GM12878 (cell line): Measurements from ENCODE around the gene SLC45A1. TPM values are rescaled to one million over a fixed set of nuclear protein-coding genes. Genes with fewer than 3 reads are reported as not detected.

Experiments
- DPF2 ChIP-seq: fragments of 450-650 bp; IDR thresholded peaks from 2 replicates; pipeline ENCODE4 v1.6.1; 2017; ENCODE audit warnings: mild to moderate bottlenecking
- EED ChIP-seq: sonication (generic); IDR thresholded peaks from 2 replicates; pipeline ENCODE4 v1.6.1; 2016; ENCODE audit warnings: antibody characterized with exemption, low read depth
- ELK1 ChIP-seq: IDR thresholded peaks from 2 replicates; pipeline ENCODE4 v1.6.1; 2012; ENCODE audit warnings: low read depth, low read length, improper control_type of control experiment
- FOXK2 ChIP-seq: fragments of 450-650 bp; IDR thresholded peaks from 2 replicates; pipeline ENCODE4 v1.6.1; 2017; ENCODE audit warnings: mild to moderate bottlenecking, moderate library complexity
- GABPA ChIP-seq: IDR thresholded peaks from 2 replicates; pipeline ENCODE4 v1.6.1; 2014; ENCODE audit warnings: antibody characterized with exemption, low read depth, mild to moderate bottlenecking, inconsistent platforms
- IKZF1 ChIP-seq: fragments of 450-650 bp; conservative IDR thresholded peaks from 2 replicates; pipeline ENCODE4 v1.6.1; 2017; ENCODE audit warnings: antibody characterized with exemption, mild to moderate bottlenecking
- KDM1A ChIP-seq: fragments of 200-600 bp; sonication (generic); IDR thresholded peaks from 2 replicates; pipeline ENCODE4 v1.6.1; 2016; ENCODE audit warnings: borderline replicate concordance
- MTA2 ChIP-seq: fragments of 450-650 bp; IDR thresholded peaks from 2 replicates; pipeline ENCODE4 v1.6.1; 2016; ENCODE audit warnings: low read depth, mild to moderate bottlenecking, moderate library complexity
- MYB ChIP-seq: fragments of 150-350 bp; IDR thresholded peaks from 2 replicates; pipeline ENCODE4 v1.6.1; 2014; ENCODE audit warnings: mild to moderate bottlenecking, low read depth, low read length, borderline replicate concordance
- NBN ChIP-seq: fragments of 450-650 bp; IDR thresholded peaks from 2 replicates; pipeline ENCODE4 v1.6.1; 2016
- NFXL1 ChIP-seq: fragments of 450-650 bp; IDR thresholded peaks from 2 replicates; pipeline ENCODE4 v1.6.1; 2017; ENCODE audit warnings: antibody characterized with exemption, mild to moderate bottlenecking, borderline replicate concordance
- NFYA ChIP-seq: IDR thresholded peaks from 2 replicates; pipeline ENCODE4 v1.6.1; 2011; ENCODE audit warnings: low read depth, mild to moderate bottlenecking, low read length, improper control_type of control experiment, borderline replicate concordance
- NFYB ChIP-seq: IDR thresholded peaks from 2 replicates; pipeline ENCODE4 v1.6.1; 2011; ENCODE audit warnings: low read depth, mild to moderate bottlenecking, low read length, improper control_type of control experiment, moderate library complexity; ENCODE audit not compliant: insufficient read depth
- NRF1 ChIP-seq: conservative IDR thresholded peaks from 2 replicates; pipeline ENCODE4 v1.6.1; 2011; ENCODE audit warnings: mild to moderate bottlenecking, low read depth, low read length, improper control_type of control experiment
- PKNOX1 ChIP-seq: fragments of 450-650 bp; IDR thresholded peaks from 2 replicates; pipeline ENCODE4 v1.6.1; 2016; ENCODE audit warnings: mild to moderate bottlenecking
- POLR2A ChIP-seq: IDR thresholded peaks from 2 replicates; pipeline ENCODE4 v1.6.1; 2011; ENCODE audit warnings: low read depth, mild to moderate bottlenecking, low read length
- POLR2AphosphoS2 ChIP-seq: IDR thresholded peaks from 2 replicates; pipeline ENCODE4 v1.6.1; 2011; ENCODE audit warnings: low read depth, mild to moderate bottlenecking, low read length, improper control_type of control experiment, moderate library complexity
- POU2F2 ChIP-seq: IDR thresholded peaks from 3 replicates; pipeline ENCODE4 v1.6.1; 2011; ENCODE audit warnings: low read depth, mild to moderate bottlenecking, low read length, borderline replicate concordance
- RB1 ChIP-seq: fragments of 450-650 bp; formaldehyde crosslinking; IDR thresholded peaks from 2 replicates; pipeline ENCODE4 v1.6.1; 2017; ENCODE audit warnings: mild to moderate bottlenecking, borderline replicate concordance
- SIN3A ChIP-seq: IDR thresholded peaks from 2 replicates; pipeline ENCODE4 v1.6.1; 2012; ENCODE audit warnings: low read depth, low read length, improper control_type of control experiment
- SIX5 ChIP-seq: IDR thresholded peaks from 2 replicates; pipeline ENCODE4 v1.6.1; 2011; ENCODE audit warnings: mild to moderate bottlenecking, low read depth, low read length, moderate library complexity; ENCODE audit not compliant: severe bottlenecking
- SMAD1 ChIP-seq: fragments of 450-650 bp; IDR thresholded peaks from 2 replicates; pipeline ENCODE4 v1.6.1; 2018; ENCODE audit warnings: mild to moderate bottlenecking, low read depth; ENCODE audit not compliant: partially characterized antibody
- SMAD5 ChIP-seq: IDR thresholded peaks from 2 replicates; pipeline ENCODE4 v1.6.1; 2016; ENCODE audit warnings: antibody characterized with exemption, low read depth
- SMARCA5 ChIP-seq: fragments of 450-650 bp; IDR thresholded peaks from 2 replicates; pipeline ENCODE4 v1.6.1; 2017; ENCODE audit warnings: mild to moderate bottlenecking
- SMC3 ChIP-seq: IDR thresholded peaks from 2 replicates; pipeline ENCODE4 v1.6.1; 2011; ENCODE audit warnings: low read length, improper control_type of control experiment, borderline replicate concordance
- YY1 ChIP-seq: IDR thresholded peaks from 2 replicates; pipeline ENCODE4 v1.6.1; 2011; ENCODE audit warnings: low read depth, mild to moderate bottlenecking, low read length
- ZNF384 ChIP-seq: IDR thresholded peaks from 2 replicates; pipeline ENCODE4 v1.6.1; 2012; ENCODE audit warnings: low read depth, mild to moderate bottlenecking, low read length, improper control_type of control experiment, borderline replicate concordance
- polyA plus RNA-seq, 11 experiments: library from polyadenylated mRNA; depleted of rRNA in 4 of 11; unstranded in 6 of 11; stranded (reverse) in 5 of 11; fragments of >200 nt; fragmentation: Nextera tagmentation in 4 of 11; fragmentation: Illumina TruSeq in 1 of 11; extraction: Ambion mirVana in 4 of 11; extraction: Trizol in 1 of 11; gene quantifications; 1 replicate in 1 of 11; 2 replicates in 10 of 11; pipeline versions ENCODE4 v1.2.1 to v1.2.3, GENCODE V29; 2011 to 2016; ENCODE audit warnings: inconsistent platforms in 2 of 11, missing spikeins in 2 of 11, low read depth in 1 of 11
- total RNA-seq, 4 experiments: library from RNA; depleted of rRNA in 3 of 4; stranded (reverse); fragments of >200 nt in 3 of 4; fragmentation: Illumina TruSeq in 1 of 4; extraction: Trizol in 1 of 4; gene quantifications; 2 replicates each; pipeline versions ENCODE4 v1.2.1 to v1.2.3, GENCODE V29; 2013 to 2021
- TF ChIP-seq, protein P1 (sequence below): fragments of 450-650 bp; IDR thresholded peaks from 2 replicates; pipeline ENCODE4 v1.6.1; 2016; ENCODE audit warnings: mild to moderate bottlenecking
- TF ChIP-seq, protein P2 (sequence below): fragments of 450-650 bp; IDR thresholded peaks from 2 replicates; pipeline ENCODE4 v1.6.1; 2017; ENCODE audit warnings: borderline replicate concordance

The SLC45A1 gene
- total and polyA plus RNA-seq, 10 of the 15 experiments (the other 5 are each of a cell fraction or from before 2014, with no cell fraction given) = 0.07 to 0.23 (median 0.13) TPM; not detected in 6

DNA sequence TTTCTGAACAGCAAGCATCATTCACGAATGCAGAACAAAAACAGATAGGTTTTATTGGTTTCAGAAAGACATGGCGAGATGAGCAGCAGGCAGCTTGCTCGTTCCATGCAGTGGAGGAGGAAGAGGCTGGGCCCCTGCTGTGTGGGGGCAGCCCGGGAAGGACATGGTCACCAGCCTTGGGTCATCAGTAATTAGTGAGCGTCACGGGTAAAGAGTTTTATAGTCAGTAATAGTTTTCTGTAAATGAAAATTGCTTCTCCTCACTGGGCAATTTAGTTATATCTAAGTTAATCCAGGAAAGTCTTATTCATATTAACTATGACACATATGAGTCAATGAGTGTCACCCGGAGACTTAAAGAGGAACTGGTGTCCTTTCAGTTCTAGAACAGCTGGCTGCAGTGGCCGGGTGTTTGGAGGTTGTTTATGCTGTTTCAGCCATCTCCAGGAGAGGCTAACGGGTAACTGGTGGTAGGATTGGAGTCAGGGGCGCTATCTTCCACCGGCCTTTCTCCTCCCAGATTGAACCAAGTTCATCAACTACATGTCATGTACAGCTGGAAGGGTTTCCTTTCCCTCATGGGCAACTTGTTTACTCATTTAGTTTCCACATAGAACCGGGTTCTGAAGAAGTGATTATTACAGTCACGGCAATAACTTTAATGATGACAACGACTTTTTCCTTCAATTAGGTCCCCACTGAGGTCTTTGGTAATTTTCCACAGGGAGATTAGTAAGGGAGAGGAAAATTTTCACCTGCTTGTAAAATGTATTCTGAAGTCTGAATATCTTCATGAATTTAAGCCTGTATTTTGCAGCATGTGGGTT, 34.6 kb upstream of the SLC45A1 start (continued):
- TF ChIP-seq NFYA = no peak
- TF ChIP-seq PKNOX1 = peak; percentile 35; the same call in 1 of the 2 replicates
- 0 out of 2 replicates have a peak, but pooled peaks have one; percentile 50 for TF ChIP-seq YY1
- TF ChIP-seq, protein P1, sequence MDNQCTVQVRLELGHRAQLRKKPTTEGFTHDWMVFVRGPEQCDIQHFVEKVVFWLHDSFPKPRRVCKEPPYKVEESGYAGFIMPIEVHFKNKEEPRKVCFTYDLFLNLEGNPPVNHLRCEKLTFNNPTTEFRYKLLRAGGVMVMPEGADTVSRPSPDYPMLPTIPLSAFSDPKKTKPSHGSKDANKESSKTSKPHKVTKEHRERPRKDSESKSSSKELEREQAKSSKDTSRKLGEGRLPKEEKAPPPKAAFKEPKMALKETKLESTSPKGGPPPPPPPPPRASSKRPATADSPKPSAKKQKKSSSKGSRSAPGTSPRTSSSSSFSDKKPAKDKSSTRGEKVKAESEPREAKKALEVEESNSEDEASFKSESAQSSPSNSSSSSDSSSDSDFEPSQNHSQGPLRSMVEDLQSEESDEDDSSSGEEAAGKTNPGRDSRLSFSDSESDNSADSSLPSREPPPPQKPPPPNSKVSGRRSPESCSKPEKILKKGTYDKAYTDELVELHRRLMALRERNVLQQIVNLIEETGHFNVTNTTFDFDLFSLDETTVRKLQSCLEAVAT = no peak
- TF ChIP-seq SMC3 = no peak
- TF ChIP-seq SMAD1 = no peak
- peak; percentile 66 for TF ChIP-seq POLR2A
- TF ChIP-seq SIX5 = no peak
- TF ChIP-seq NFYB = no peak
- TF ChIP-seq IKZF1 = peak; percentile 63
- no peak for TF ChIP-seq GABPA
- no peak for TF ChIP-seq NFXL1
- TF ChIP-seq SMARCA5 = no peak
- TF ChIP-seq POLR2AphosphoS2 = no peak
- TF ChIP-seq SIN3A = no peak
- TF ChIP-seq ZNF384 = no peak
- peak; percentile 76; the same call in 2 of the 3 replicates for TF ChIP-seq POU2F2
- peak; percentile 54; the same call in 1 of the 2 replicates for TF ChIP-seq NBN
- TF ChIP-seq, protein P2, sequence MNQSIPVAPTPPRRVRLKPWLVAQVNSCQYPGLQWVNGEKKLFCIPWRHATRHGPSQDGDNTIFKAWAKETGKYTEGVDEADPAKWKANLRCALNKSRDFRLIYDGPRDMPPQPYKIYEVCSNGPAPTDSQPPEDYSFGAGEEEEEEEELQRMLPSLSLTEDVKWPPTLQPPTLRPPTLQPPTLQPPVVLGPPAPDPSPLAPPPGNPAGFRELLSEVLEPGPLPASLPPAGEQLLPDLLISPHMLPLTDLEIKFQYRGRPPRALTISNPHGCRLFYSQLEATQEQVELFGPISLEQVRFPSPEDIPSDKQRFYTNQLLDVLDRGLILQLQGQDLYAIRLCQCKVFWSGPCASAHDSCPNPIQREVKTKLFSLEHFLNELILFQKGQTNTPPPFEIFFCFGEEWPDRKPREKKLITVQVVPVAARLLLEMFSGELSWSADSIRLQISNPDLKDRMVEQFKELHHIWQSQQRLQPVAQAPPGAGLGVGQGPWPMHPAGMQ = no peak
- TF ChIP-seq ELK1 = no peak
- no peak for TF ChIP-seq KDM1A
- TF ChIP-seq MTA2 = peak; percentile 89
- TF ChIP-seq NRF1 = no peak
- TF ChIP-seq MYB = no peak
- TF ChIP-seq EED = peak; percentile 59; the same call in 1 of the 2 replicates
- peak; percentile 96 for TF ChIP-seq DPF2
- no peak for TF ChIP-seq SMAD5
- no peak for TF ChIP-seq RB1
- no peak for TF ChIP-seq FOXK2
